ENCODE measurements around the gene KLC1.

DNA sequence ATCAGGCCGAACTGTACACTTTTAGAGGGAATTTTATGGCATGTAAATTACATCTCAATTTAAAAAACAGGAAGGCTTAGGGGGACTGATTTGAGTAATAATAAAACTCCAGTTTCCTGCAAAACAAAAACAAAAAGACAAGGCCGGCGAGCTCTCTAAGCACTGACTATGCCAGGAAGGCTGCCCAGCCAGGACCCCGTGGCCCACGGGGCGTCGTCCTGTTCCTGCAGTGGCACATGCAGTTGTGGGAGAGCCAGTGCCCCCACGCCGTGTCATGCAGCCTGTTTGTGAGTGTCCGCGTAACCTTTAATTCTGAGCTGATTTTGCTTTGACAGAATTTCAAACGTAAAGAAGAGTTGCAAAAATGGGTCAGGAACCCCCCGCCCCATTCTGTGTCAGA lies 75.7 kb downstream of the KLC1 start:
- TF ChIP-seq, protein P1, sequence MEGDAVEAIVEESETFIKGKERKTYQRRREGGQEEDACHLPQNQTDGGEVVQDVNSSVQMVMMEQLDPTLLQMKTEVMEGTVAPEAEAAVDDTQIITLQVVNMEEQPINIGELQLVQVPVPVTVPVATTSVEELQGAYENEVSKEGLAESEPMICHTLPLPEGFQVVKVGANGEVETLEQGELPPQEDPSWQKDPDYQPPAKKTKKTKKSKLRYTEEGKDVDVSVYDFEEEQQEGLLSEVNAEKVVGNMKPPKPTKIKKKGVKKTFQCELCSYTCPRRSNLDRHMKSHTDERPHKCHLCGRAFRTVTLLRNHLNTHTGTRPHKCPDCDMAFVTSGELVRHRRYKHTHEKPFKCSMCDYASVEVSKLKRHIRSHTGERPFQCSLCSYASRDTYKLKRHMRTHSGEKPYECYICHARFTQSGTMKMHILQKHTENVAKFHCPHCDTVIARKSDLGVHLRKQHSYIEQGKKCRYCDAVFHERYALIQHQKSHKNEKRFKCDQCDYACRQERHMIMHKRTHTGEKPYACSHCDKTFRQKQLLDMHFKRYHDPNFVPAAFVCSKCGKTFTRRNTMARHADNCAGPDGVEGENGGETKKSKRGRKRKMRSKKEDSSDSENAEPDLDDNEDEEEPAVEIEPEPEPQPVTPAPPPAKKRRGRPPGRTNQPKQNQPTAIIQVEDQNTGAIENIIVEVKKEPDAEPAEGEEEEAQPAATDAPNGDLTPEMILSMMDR (IDR thresholded peaks at IDR 0.05; ENCODE audit: insufficient read depth, low read length, poor library complexity, severe bottlenecking): no peak
- TF ChIP-seq EZH2phosphoT487 (conservative IDR thresholded peaks at IDR 0.05; ENCODE audit: low read length): no peak

Data from SU-DHL-6 (cell line).